GM12891 (cell line): Measurements from ENCODE around the gene ZBTB32.

ENCODE experiments used
- POLR2A ChIP-seq: IDR thresholded peaks from 2 replicates; pipeline ENCODE4 v1.6.1; 2011; ENCODE audit warnings: low read depth, low read length, control low read depth
- TAF1 ChIP-seq: IDR thresholded peaks from 2 replicates; pipeline ENCODE4 v1.6.1; 2011; ENCODE audit warnings: low read depth, low read length, control low read depth

DNA sequence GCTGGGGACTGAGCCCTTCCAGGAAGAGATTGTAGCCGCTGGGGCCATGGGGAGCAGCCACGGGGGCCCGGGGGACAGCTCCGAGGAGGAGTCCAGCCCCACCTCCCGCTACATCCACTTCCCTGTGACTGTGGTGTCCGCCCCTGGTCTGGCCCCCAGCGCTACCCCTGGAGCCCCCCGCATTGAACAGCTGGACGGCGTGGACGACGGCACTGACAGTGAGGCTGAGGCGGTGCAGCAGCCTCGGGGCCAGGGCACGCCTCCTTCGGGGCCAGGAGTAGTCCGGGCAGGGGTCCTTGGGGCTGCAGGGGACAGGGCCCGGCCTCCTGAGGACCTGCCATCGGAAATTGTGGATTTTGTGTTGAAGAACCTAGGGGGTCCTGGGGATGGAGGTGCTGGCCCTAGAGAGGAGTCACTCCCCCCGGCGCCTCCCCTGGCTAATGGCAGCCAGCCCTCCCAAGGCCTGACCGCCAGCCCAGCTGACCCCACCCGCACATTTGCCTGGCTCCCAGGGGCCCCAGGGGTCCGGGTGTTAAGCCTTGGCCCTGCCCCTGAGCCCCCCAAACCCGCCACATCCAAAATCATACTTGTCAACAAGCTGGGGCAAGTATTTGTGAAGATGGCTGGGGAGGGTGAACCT, 28.3 kb downstream of the ZBTB32 start:
- no peak for TF ChIP-seq POLR2A
- no peak for TF ChIP-seq TAF1
